Ishikawa (cell line): Measurements from ENCODE around the gene PSMC6.

ENCODE experiments used
- EP300 ChIP-seq: IDR thresholded peaks from 2 replicates; pipeline ENCODE4 v1.6.1; 2012; ENCODE audit warnings: borderline replicate concordance
- REST ChIP-seq: IDR thresholded peaks from 2 replicates; pipeline ENCODE4 v1.6.1; 2012; ENCODE audit warnings: low read depth, mild to moderate bottlenecking
- YY1 ChIP-seq: IDR thresholded peaks from 2 replicates; pipeline ENCODE4 v1.6.1; 2012; ENCODE audit warnings: low read depth

GRCh38 chr14:52741865-52742264 is 34.9 kb downstream of the PSMC6 start:
- TF ChIP-seq REST (no peak), EP300 (no peak), YY1 (no peak)
